ENCODE results near the gene CD109. TPM values are rescaled to one million over a fixed set of nuclear protein-coding genes. Genes with fewer than 3 reads are reported as not detected.
"Not testable (repeated sequence)": the region's sequence is repeated elsewhere in the genome, so short reads cannot be mapped to it uniquely, and the experiment has no call there.

CD109 gene
- total RNA-seq, 1 experiment from 2014 or later: 1.3 TPM

- Histone ChIP-seq H3K36me3 (replicated peaks; ENCODE audit: control insufficient read depth, insufficient read depth, low read length) (no peaks in the 10 kb centered on the region; the same call in 1 of the 2 replicates), H3K27me3 (ENCODE audit: control insufficient read depth, insufficient read depth, low read length) (no peaks in the 10 kb centered on the region), H3K4me3 (ENCODE audit: insufficient read depth, low read depth, low read length) (no peak overlapping the region)
- peak; percentile 13 for DNase-seq
These were observed 107.7 kb downstream of the CD109 start for GRCh38 chr6:73803562-73804241.

DNA sequence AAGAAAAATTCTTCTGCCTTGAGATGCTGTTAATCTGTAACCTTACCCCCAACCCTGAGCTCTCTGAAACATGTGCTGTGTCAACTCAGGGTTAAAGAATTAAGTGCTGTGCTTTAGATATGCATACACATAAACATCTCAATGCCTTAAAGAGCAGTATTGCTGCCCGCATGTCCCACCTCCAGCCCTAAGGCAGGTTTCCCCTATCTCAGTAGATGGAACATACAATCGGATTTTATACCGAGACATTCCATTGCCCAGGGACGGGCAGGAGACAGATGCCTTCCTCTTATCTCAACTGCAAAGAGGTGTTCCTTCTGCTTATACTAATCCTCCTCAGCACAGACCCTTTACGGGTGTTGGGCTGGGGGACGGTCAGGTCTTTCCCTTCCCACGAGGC, 109.2 kb downstream of the CD109 start:
- not testable (repeated sequence) for H3K4me3 ChIP-seq (ENCODE audit: insufficient read depth, low read depth, low read length); H3K27me3 ChIP-seq (ENCODE audit: control insufficient read depth, insufficient read depth, low read length); H3K36me3 ChIP-seq (replicated peaks; ENCODE audit: control insufficient read depth, insufficient read depth, low read length); DNase-seq

- not testable (repeated sequence) for H3K36me3 ChIP-seq (replicated peaks; ENCODE audit: control insufficient read depth, insufficient read depth, low read length); DNase-seq; H3K27me3 ChIP-seq (ENCODE audit: control insufficient read depth, insufficient read depth, low read length); H3K4me3 ChIP-seq (ENCODE audit: insufficient read depth, low read depth, low read length)
These were observed 110.0 kb downstream of the CD109 start for GRCh38 chr6:73805982-73806381.

DNA sequence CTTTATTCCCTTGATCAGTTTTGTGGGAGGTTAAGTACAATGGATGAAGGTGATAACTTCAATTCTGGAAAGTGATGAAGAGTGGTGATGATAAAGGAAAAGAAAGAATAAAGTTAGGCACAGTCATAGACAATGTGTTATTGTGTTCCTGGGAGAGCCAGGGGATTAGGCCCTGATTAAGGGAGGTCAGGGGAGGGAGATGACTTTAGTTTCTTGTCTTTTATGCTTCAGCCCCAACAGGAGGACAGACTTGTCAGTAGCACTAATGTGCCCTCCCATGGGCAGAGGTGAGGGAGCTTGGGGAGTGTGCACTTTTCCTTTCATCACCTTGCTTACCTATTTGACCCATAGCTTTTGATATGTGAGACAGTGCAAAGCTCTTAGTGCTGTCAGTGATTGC, 115.7 kb downstream of the CD109 start:
- H3K4me3 ChIP-seq (ENCODE audit: insufficient read depth, low read depth, low read length): no peak overlapping the region
- no peaks in the 10 kb centered on the region for H3K27me3 ChIP-seq (ENCODE audit: control insufficient read depth, insufficient read depth, low read length)
- H3K36me3 ChIP-seq (replicated peaks; ENCODE audit: control insufficient read depth, insufficient read depth, low read length): no peaks in the 10 kb centered on the region
- DNase-seq: no peak

- DNase-seq: no peak
- Histone ChIP-seq H3K27me3 (ENCODE audit: control insufficient read depth, insufficient read depth, low read length) (no peaks in the 10 kb centered on the region), H3K36me3 (replicated peaks; ENCODE audit: control insufficient read depth, insufficient read depth, low read length) (no peaks in the 10 kb centered on the region), H3K4me3 (ENCODE audit: insufficient read depth, low read depth, low read length) (no peak overlapping the region)
These were observed 121.2 kb downstream of the CD109 start for GRCh38 chr6:73817253-73817652.

DNA sequence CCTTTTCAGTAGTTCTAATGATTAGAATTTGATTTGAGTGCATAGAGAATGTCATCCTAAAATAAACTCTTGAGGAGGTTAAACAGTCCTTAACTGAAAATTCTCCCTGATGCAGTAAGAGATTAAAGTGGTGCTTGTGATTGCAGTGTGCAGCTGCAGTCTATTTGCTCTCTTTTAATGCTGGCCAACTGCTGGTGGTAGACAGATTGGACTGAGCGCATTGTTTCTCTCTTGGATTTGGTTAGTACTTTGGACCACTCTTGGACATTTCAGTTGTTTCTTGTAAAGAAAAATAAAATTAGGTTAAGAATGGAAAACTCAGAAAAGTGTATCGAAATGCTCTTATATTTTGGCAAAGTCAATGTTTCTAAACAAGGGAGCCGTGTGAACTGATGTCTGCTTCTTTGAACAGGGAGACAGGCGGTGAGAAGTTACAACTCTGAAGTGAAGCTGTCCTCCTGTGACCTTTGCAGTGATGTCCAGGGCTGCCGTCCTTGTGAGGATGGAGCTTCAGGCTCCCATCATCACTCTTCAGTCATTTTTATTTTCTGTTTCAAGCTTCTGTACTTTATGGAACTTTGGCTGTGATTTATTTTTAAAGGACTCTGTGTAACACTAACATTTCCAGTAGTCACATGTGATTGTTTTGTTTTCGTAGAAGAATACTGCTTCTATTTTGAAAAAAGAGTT, 127.2 kb downstream of the CD109 start:
- no peak for DNase-seq
- H3K27me3 ChIP-seq (ENCODE audit: control insufficient read depth, insufficient read depth, low read length): no peaks in the 10 kb centered on the region
- H3K4me3 ChIP-seq (ENCODE audit: insufficient read depth, low read depth, low read length): no peak overlapping the region
- no peaks in the 10 kb centered on the region for H3K36me3 ChIP-seq (replicated peaks; ENCODE audit: control insufficient read depth, insufficient read depth, low read length)

GRCh38 chr6:73823832-73824231, 127.8 kb downstream of the CD109 start:
- Histone ChIP-seq H3K4me3 (ENCODE audit: insufficient read depth, low read depth, low read length) (no peak overlapping the region), H3K36me3 (replicated peaks; ENCODE audit: control insufficient read depth, insufficient read depth, low read length) (no peaks in the 10 kb centered on the region), H3K27me3 (ENCODE audit: control insufficient read depth, insufficient read depth, low read length) (no peaks in the 10 kb centered on the region)
- no peak for DNase-seq

- Histone ChIP-seq H3K27me3 (ENCODE audit: control insufficient read depth, insufficient read depth, low read length) (no peaks in the 10 kb centered on the region), H3K36me3 (replicated peaks; ENCODE audit: control insufficient read depth, insufficient read depth, low read length) (no peaks in the 10 kb centered on the region), H3K4me3 (ENCODE audit: insufficient read depth, low read depth, low read length) (no peak overlapping the region)
- no peak for DNase-seq
These were observed 130.6 kb downstream of the CD109 start for GRCh38 chr6:73826571-73826970.

- no peaks in the 10 kb centered on the region for H3K27me3 ChIP-seq (ENCODE audit: control insufficient read depth, insufficient read depth, low read length)
- no peak for DNase-seq
- H3K4me3 ChIP-seq (ENCODE audit: insufficient read depth, low read depth, low read length): no peak overlapping the region
- no peaks in the 10 kb centered on the region for H3K36me3 ChIP-seq (replicated peaks; ENCODE audit: control insufficient read depth, insufficient read depth, low read length)
These were observed 134.1 kb downstream of the CD109 start for GRCh38 chr6:73830119-73830518.

DNA sequence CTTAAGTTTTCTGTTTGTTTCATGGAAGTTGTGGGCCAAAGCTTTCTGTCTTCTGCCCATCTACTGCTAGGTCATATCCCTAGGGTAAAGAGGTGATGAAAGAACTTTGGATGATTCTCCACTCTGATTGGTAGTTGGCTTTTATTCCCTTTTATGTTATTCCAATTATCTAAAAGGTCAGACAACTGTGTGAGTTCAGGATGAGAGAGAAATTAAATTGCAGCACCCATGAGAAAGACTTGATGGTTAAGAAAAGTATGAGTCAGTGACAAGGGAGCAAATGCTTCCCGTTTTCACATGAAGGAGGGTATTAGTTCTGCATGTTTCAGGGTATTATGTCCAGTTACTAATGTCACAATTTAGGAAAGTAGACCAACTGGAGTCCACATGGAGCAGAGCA, 136.3 kb downstream of the CD109 start:
- Histone ChIP-seq H3K36me3 (replicated peaks; ENCODE audit: control insufficient read depth, insufficient read depth, low read length) (no peaks in the 10 kb centered on the region), H3K4me3 (ENCODE audit: insufficient read depth, low read depth, low read length) (no peak overlapping the region), H3K27me3 (ENCODE audit: control insufficient read depth, insufficient read depth, low read length) (no peaks in the 10 kb centered on the region)
- DNase-seq: no peak

DNA sequence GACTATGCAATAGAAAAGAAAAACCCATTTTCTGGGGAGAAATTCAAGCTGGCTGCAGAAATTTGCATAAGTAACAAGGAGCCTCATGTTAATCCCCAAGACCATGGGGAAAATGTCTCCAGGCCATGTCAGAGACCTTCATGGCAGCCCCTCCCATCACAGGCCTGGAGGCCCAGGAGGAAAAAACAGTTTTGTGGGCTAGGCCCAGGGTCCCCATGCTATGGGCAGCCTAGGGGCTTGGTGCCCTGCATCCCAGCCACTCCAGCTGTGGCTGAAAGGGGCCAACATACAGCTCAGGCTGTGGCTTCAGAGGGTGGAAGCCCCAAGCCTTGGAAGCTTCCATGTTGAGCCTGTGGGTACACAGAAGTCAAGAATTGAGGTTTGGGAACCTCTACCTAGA, 148.7 kb downstream of the CD109 start:
- not testable (repeated sequence) for H3K4me3 ChIP-seq (ENCODE audit: insufficient read depth, low read depth, low read length); H3K36me3 ChIP-seq (replicated peaks; ENCODE audit: control insufficient read depth, insufficient read depth, low read length); H3K27me3 ChIP-seq (ENCODE audit: control insufficient read depth, insufficient read depth, low read length); DNase-seq

- H3K36me3 ChIP-seq (replicated peaks; ENCODE audit: control insufficient read depth, insufficient read depth, low read length); DNase-seq; H3K4me3 ChIP-seq (ENCODE audit: insufficient read depth, low read depth, low read length); H3K27me3 ChIP-seq (ENCODE audit: control insufficient read depth, insufficient read depth, low read length): not testable (repeated sequence)
These were observed 155.0 kb downstream of the CD109 start for GRCh38 chr6:73851048-73851447.

GRCh38 chr6:73854998-73855718, 159.2 kb downstream of the CD109 start:
- Histone ChIP-seq H3K27me3 (ENCODE audit: control insufficient read depth, insufficient read depth, low read length) (no peaks in the 10 kb centered on the region), H3K36me3 (replicated peaks; ENCODE audit: control insufficient read depth, insufficient read depth, low read length) (no peaks in the 10 kb centered on the region), H3K4me3 (ENCODE audit: insufficient read depth, low read depth, low read length) (no peak overlapping the region)
- peak; percentile 53 for DNase-seq

- H3K4me3 ChIP-seq (ENCODE audit: insufficient read depth, low read depth, low read length): no peak overlapping the region
- no peak for DNase-seq
- no peaks in the 10 kb centered on the region for H3K27me3 ChIP-seq (ENCODE audit: control insufficient read depth, insufficient read depth, low read length)
- no peaks in the 10 kb centered on the region for H3K36me3 ChIP-seq (replicated peaks; ENCODE audit: control insufficient read depth, insufficient read depth, low read length)
These were observed 161.4 kb downstream of the CD109 start for GRCh38 chr6:73857341-73857890.

DNA sequence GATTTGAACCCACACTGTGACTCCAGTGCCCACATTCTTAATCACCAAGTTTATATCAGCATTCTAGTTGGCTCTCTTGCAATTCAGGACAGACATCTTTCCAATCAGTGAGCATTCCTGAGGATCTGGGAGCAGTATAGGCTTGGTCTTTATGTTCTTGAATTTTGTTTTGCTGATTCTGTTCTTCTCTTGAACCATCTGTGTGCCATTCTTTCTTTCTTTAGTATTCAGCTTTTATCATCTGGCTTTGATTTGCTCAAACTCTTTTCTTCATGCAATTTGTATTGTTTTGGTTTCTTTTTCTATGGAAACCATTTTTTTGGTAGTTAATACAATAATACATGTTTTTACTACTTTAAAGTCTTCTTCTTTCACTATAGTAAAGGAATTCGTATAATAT, 162.4 kb downstream of the CD109 start:
- no peak overlapping the region for H3K4me3 ChIP-seq (ENCODE audit: insufficient read depth, low read depth, low read length)
- H3K36me3 ChIP-seq (replicated peaks; ENCODE audit: control insufficient read depth, insufficient read depth, low read length): no peaks in the 10 kb centered on the region
- no peak for DNase-seq
- no peaks in the 10 kb centered on the region for H3K27me3 ChIP-seq (ENCODE audit: control insufficient read depth, insufficient read depth, low read length)
